ENCODE measurements around the gene DNAH7. TPM values are rescaled to one million over a fixed set of nuclear protein-coding genes. Genes with fewer than 3 reads are reported as not detected.

DNAH7 gene
- total and polyA plus RNA-seq, 2 donors (not counting 1 experiment from before 2014, with no cell fraction given), result 0.01 to 0.05 TPM

DNA sequence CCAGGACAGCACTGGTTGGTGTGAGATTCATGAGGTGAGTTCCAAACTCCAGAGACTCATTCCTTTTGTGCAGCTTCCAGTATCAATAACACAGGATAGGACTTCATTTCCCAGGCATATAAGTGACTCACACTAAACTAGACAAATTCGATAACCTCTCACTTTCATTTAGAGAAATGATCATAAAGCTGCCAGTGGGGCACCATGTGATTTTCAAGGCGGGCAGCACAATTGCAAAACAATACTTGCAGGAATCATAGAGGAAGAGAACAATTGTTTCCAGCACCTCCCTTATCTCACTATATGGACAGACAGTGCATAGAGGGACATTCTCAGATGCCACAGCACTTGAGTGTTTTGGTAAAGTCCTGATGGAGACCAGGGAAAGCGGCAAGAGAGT lies 31.3 kb upstream of the DNAH7 start:
- no peaks in the 10 kb centered on the region for H4K20me1 ChIP-seq (ENCODE audit: control insufficient read depth, insufficient read depth, low read length, poor library complexity, severe bottlenecking)
- no peak overlapping the region for H3K4me2 ChIP-seq (replicated peaks; ENCODE audit: low read depth, low read length, poor library complexity, severe bottlenecking)
- Mint-ChIP-seq H3K27ac (no peak overlapping the region), H3K27me3 (no peaks in the 10 kb centered on the region), H3K9me3 (ENCODE audit: insufficient read depth) (no peaks in the 10 kb centered on the region), H3K4me3 (no peak overlapping the region), H3K4me1 (peaks cover 55% of the 10 kb centered on the region)
- H3K4me3 ChIP-seq (ENCODE audit: control extremely low read depth in 1 of 5, extremely low read depth in 1 of 5, insufficient read depth in 1 of 5, low read depth in 2 of 5, low read length in 4 of 5), result no peak overlapping the region
- no peak overlapping the region for H3K9ac ChIP-seq (ENCODE audit: low read length)
- H3K9me3 ChIP-seq (ENCODE audit: control extremely low read depth in 1 of 3, control insufficient read depth in 2 of 3, insufficient read depth in 1 of 3, low read length in 2 of 3), result no peaks in the 10 kb centered on the region
- peaks cover 35 to 41% of the 10 kb centered on the region in 2 donors for H3K4me1 ChIP-seq (ENCODE audit: control insufficient read depth in 2 of 2, insufficient read depth in 2 of 2, low read length in 2 of 2)
- no peaks in the 10 kb centered on the region for H3K27me3 ChIP-seq (replicated peaks in 1 of 4; ENCODE audit: control extremely low read depth in 1 of 4, control insufficient read depth in 3 of 4, insufficient read depth in 4 of 4, low read length in 3 of 4)
- ChIA-PET CTCF (interaction anchor here (1.6 to 3.3 kb wide), 2 partner anchors 18 to 237 kb away, joined by 3 to 10 read pairs; no protein-coding TSS in a partner anchor), POLR2A (interaction anchor here (1.2 kb wide), 1 partner anchor 71 kb away, joined by 3 read pairs; the partner anchor contains the start of gene STK17B)
- intact Hi-C loops (cut with micrococcal nuclease), result loop anchor here (5.0 kb wide), 1 partner anchor 47 kb away; no protein-coding TSS in a partner anchor
- DNase-seq, result no peak
- no CpG with 5 or more reads among the region's 3 CpGs for whole genome bisulfite sequencing (ENCODE audit: insufficient coverage)
- H3K27ac ChIP-seq (ENCODE audit: low read length in 2 of 2), result no peak overlapping the region
- H2AFZ ChIP-seq (ENCODE audit: insufficient read depth, low read depth, low read length, poor library complexity, severe bottlenecking), result no peak overlapping the region
- H3K36me3 ChIP-seq (replicated peaks in 1 of 2; ENCODE audit: control extremely low read depth in 1 of 2, control insufficient read depth in 1 of 2, extremely low read depth in 1 of 2, insufficient read depth in 2 of 2, low read length in 1 of 2), result no peaks in the 10 kb centered on the region
- peaks cover 9% of the 10 kb centered on the region for H3K79me2 ChIP-seq (ENCODE audit: control insufficient read depth, insufficient read depth, low read length)
- no peak for ATAC-seq (ENCODE audit: low read depth)
- TF ChIP-seq, protein P1, sequence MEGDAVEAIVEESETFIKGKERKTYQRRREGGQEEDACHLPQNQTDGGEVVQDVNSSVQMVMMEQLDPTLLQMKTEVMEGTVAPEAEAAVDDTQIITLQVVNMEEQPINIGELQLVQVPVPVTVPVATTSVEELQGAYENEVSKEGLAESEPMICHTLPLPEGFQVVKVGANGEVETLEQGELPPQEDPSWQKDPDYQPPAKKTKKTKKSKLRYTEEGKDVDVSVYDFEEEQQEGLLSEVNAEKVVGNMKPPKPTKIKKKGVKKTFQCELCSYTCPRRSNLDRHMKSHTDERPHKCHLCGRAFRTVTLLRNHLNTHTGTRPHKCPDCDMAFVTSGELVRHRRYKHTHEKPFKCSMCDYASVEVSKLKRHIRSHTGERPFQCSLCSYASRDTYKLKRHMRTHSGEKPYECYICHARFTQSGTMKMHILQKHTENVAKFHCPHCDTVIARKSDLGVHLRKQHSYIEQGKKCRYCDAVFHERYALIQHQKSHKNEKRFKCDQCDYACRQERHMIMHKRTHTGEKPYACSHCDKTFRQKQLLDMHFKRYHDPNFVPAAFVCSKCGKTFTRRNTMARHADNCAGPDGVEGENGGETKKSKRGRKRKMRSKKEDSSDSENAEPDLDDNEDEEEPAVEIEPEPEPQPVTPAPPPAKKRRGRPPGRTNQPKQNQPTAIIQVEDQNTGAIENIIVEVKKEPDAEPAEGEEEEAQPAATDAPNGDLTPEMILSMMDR (IDR thresholded peaks at IDR 0.05), result no peak
- no peak for TF ChIP-seq EZH2 (IDR thresholded peaks at IDR 0.05; ENCODE audit: borderline replicate concordance, insufficient read depth, low read depth, low read length, poor library complexity, severe bottlenecking)

GRCh38 chr2:196097864-196098660 lies 29.4 kb upstream of the DNAH7 start:
- Mint-ChIP-seq H3K27ac (no peak overlapping the region), H3K4me1 (peaks cover 38% of the 10 kb centered on the region), H3K4me3 (no peak overlapping the region), H3K9me3 (ENCODE audit: insufficient read depth) (no peaks in the 10 kb centered on the region), H3K27me3 (no peaks in the 10 kb centered on the region)
- Histone ChIP-seq H3K4me3 (ENCODE audit: control extremely low read depth in 1 of 5, extremely low read depth in 1 of 5, insufficient read depth in 1 of 5, low read depth in 2 of 5, low read length in 4 of 5) (no peak overlapping the region), H3K9ac (ENCODE audit: low read length) (no peak overlapping the region), H3K36me3 (replicated peaks in 1 of 2; ENCODE audit: control extremely low read depth in 1 of 2, control insufficient read depth in 1 of 2, extremely low read depth in 1 of 2, insufficient read depth in 2 of 2, low read length in 1 of 2) (no peaks in the 10 kb centered on the region), H3K79me2 (ENCODE audit: control insufficient read depth, insufficient read depth, low read length) (peaks cover under 1% of the 10 kb centered on the region), H3K9me3 (ENCODE audit: control extremely low read depth in 1 of 3, control insufficient read depth in 2 of 3, insufficient read depth in 1 of 3, low read length in 2 of 3) (no peaks in the 10 kb centered on the region), H4K20me1 (ENCODE audit: control insufficient read depth, insufficient read depth, low read length, poor library complexity, severe bottlenecking) (no peaks in the 10 kb centered on the region), H3K27ac (ENCODE audit: low read length in 2 of 2) (no peak overlapping the region), H3K4me1 (ENCODE audit: control insufficient read depth in 2 of 2, insufficient read depth in 2 of 2, low read length in 2 of 2) (peaks cover 22 to 28% of the 10 kb centered on the region in 2 donors), H3K27me3 (replicated peaks in 1 of 4; ENCODE audit: control extremely low read depth in 1 of 4, control insufficient read depth in 3 of 4, insufficient read depth in 4 of 4, low read length in 3 of 4) (no peaks in the 10 kb centered on the region), H3K4me2 (replicated peaks; ENCODE audit: low read depth, low read length, poor library complexity, severe bottlenecking) (no peak overlapping the region), H2AFZ (ENCODE audit: insufficient read depth, low read depth, low read length, poor library complexity, severe bottlenecking) (peak overlapping the region; percentile 32)
- ChIA-PET POLR2A (no interaction called here), CTCF (interaction anchor here (1.0 to 3.2 kb wide), 3 partner anchors 20 to 239 kb away, joined by 4 to 19 read pairs (median 7); no protein-coding TSS in a partner anchor)
- WGBS (ENCODE audit: insufficient coverage), result 100% methylated on average over 1 of the region's 6 CpGs
- intact Hi-C loops (cut with micrococcal nuclease), result no loop called here
- ATAC-seq (ENCODE audit: low read depth), result no peak
- DNase-seq, result no peak
- no peak for TF ChIP-seq EZH2 (IDR thresholded peaks at IDR 0.05; ENCODE audit: borderline replicate concordance, insufficient read depth, low read depth, low read length, poor library complexity, severe bottlenecking)
- TF ChIP-seq, protein P1 (IDR thresholded peaks at IDR 0.05), result no peak
